Measurements from ENCODE around the gene RCHY1. TPM values are rescaled to one million over a fixed set of nuclear protein-coding genes. Genes with fewer than 3 reads are reported as not detected.
A peak's percentile ranks its signal among the peaks of the same experiment; 100 is the strongest.

Gene RCHY1
- total and polyA plus RNA-seq, 7 experiments from 2014 or later = 23.0 to 37.8 (median 29.6) TPM

DNA sequence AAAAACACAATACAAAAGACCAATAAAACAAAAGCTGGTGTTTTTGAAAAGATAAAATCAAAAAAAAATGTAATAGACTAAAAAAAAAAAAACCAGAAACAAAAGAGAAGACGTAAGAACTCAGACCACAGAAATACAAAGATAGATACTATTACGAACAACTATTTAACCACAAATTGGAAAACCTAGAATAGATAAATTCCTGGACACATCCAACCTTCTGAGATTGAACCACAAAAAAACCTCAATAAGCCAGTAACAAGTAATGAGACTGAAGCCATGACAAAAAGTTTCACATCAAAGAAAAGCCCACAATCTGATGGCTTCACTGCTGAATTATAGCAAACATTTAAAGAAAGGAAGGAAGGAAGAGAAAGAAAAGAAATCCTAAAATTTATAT, 16.2 kb downstream of the RCHY1 start:
- ATAC-seq = no peak

GRCh38 chr4:75497133-75497532, 17.1 kb downstream of the RCHY1 start:
- intact Hi-C loops (cut with micrococcal nuclease) = no loop called here
- Mint-ChIP-seq H3K4me3 (no peak overlapping the region), H3K9me3 (peaks cover 0 to 9% (median 0%) of the 10 kb centered on the region in 11 donors), H3K4me1 (peaks cover 23 to 47% (median 43%) of the 10 kb centered on the region in 7 donors), H3K27me3 (no peaks in the 10 kb centered on the region), H3K27ac (peak overlapping the region in 1 of 9 donors; percentile 34), H3K36me3 (peaks cover 15 to 44% (median 42%) of the 10 kb centered on the region in 5 donors)
- ChIA-PET POLR2A (no interaction called here), CTCF (no interaction called here)
- H3K36me3 ChIP-seq (ENCODE audit: control insufficient read depth in 2 of 3, insufficient read depth in 3 of 3, low read length in 3 of 3) = peaks cover 0 to 30% (median 4%) of the 10 kb centered on the region in 3 experiments
- no peaks in the 10 kb centered on the region for H3K9me3 ChIP-seq (ENCODE audit: control insufficient read depth in 2 of 3, low read length in 3 of 3)
- no peak overlapping the region for H3K27ac ChIP-seq (ENCODE audit: low read depth, low read length)
- ATAC-seq (no peak), DNase-seq (no peak)
- no peak overlapping the region for H3K4me3 ChIP-seq (ENCODE audit: low read length)
- H3K27me3 ChIP-seq (ENCODE audit: control insufficient read depth in 2 of 2, insufficient read depth in 2 of 2, low read length in 2 of 2) = no peaks in the 10 kb centered on the region
- H3K4me1 ChIP-seq (ENCODE audit: control insufficient read depth in 2 of 2, insufficient read depth in 2 of 2, low read length in 2 of 2) = no peaks in the 10 kb centered on the region

More for the DNA sequence above, 16.2 kb downstream of the RCHY1 start:
- Histone ChIP-seq H3K9me3 (ENCODE audit: control insufficient read depth in 2 of 3, low read length in 3 of 3) (no peaks in the 10 kb centered on the region), H3K4me3 (ENCODE audit: low read length) (no peak overlapping the region), H3K27ac (ENCODE audit: low read depth, low read length) (no peak overlapping the region), H3K36me3 (ENCODE audit: control insufficient read depth in 2 of 3, insufficient read depth in 3 of 3, low read length in 3 of 3) (peaks cover 4 to 31% (median 7%) of the 10 kb centered on the region in 3 experiments), H3K27me3 (ENCODE audit: control insufficient read depth in 2 of 2, insufficient read depth in 2 of 2, low read length in 2 of 2) (no peaks in the 10 kb centered on the region), H3K4me1 (ENCODE audit: control insufficient read depth in 2 of 2, insufficient read depth in 2 of 2, low read length in 2 of 2) (no peaks in the 10 kb centered on the region)
- no peaks in the 10 kb centered on the region for H3K27me3 Mint-ChIP-seq
- H3K36me3 Mint-ChIP-seq = peaks cover 15 to 44% (median 43%) of the 10 kb centered on the region in 5 donors
- POLR2A ChIA-PET = no interaction called here
- DNase-seq = no peak
- CTCF ChIA-PET = no interaction called here
- intact Hi-C loops (cut with micrococcal nuclease) = no loop called here
- peaks cover 0 to 9% (median 0%) of the 10 kb centered on the region in 11 donors for H3K9me3 Mint-ChIP-seq
- peak overlapping the region in 2 of 9 donors; percentile 49 to 56 for H3K27ac Mint-ChIP-seq
- peaks cover 23 to 51% (median 41%) of the 10 kb centered on the region in 7 donors for H3K4me1 Mint-ChIP-seq
- H3K4me3 Mint-ChIP-seq = peak overlapping the region in 1 of 10 donors; percentile 8

- ATAC-seq (no peak), DNase-seq (no peak)
- peaks cover 0 to 9% (median 0%) of the 10 kb centered on the region in 11 donors for H3K9me3 Mint-ChIP-seq
- peak overlapping the region in 5 of 9 donors; percentile 7 to 39 (median 18) for H3K27ac Mint-ChIP-seq
- Histone ChIP-seq H3K4me1 (ENCODE audit: control insufficient read depth in 2 of 2, insufficient read depth in 2 of 2, low read length in 2 of 2) (no peaks in the 10 kb centered on the region), H3K27me3 (ENCODE audit: control insufficient read depth in 2 of 2, insufficient read depth in 2 of 2, low read length in 2 of 2) (no peaks in the 10 kb centered on the region), H3K9me3 (ENCODE audit: control insufficient read depth in 2 of 3, low read length in 3 of 3) (no peaks in the 10 kb centered on the region), H3K36me3 (ENCODE audit: control insufficient read depth in 2 of 3, insufficient read depth in 3 of 3, low read length in 3 of 3) (peaks cover 3 to 34% (median 4%) of the 10 kb centered on the region in 3 experiments), H3K4me3 (ENCODE audit: low read length) (no peak overlapping the region), H3K27ac (ENCODE audit: low read depth, low read length) (no peak overlapping the region)
- intact Hi-C loops (cut with micrococcal nuclease) = no loop called here
- ChIA-PET CTCF (no interaction called here), POLR2A (no interaction called here)
- H3K4me3 Mint-ChIP-seq = no peak overlapping the region
- peaks cover 23 to 47% (median 43%) of the 10 kb centered on the region in 7 donors for H3K4me1 Mint-ChIP-seq
- H3K27me3 Mint-ChIP-seq = no peaks in the 10 kb centered on the region
- H3K36me3 Mint-ChIP-seq = peaks cover 15 to 48% (median 46%) of the 10 kb centered on the region in 5 donors
Measured at GRCh38 chr4:75496406-75496805, 17.8 kb downstream of the RCHY1 start.

- Histone ChIP-seq H3K27ac (ENCODE audit: low read depth, low read length) (no peak overlapping the region), H3K4me1 (ENCODE audit: control insufficient read depth in 2 of 2, insufficient read depth in 2 of 2, low read length in 2 of 2) (no peaks in the 10 kb centered on the region), H3K27me3 (ENCODE audit: control insufficient read depth in 2 of 2, insufficient read depth in 2 of 2, low read length in 2 of 2) (no peaks in the 10 kb centered on the region), H3K36me3 (ENCODE audit: control insufficient read depth in 2 of 3, insufficient read depth in 3 of 3, low read length in 3 of 3) (peaks cover 4 to 40% (median 8%) of the 10 kb centered on the region in 3 experiments), H3K9me3 (ENCODE audit: control insufficient read depth in 2 of 3, low read length in 3 of 3) (no peaks in the 10 kb centered on the region), H3K4me3 (ENCODE audit: low read length) (no peak overlapping the region)
- no peak overlapping the region for H3K4me3 Mint-ChIP-seq
- ATAC-seq (no peak), DNase-seq (no peak)
- peaks cover 15 to 52% (median 47%) of the 10 kb centered on the region in 5 donors for H3K36me3 Mint-ChIP-seq
- no peaks in the 10 kb centered on the region for H3K27me3 Mint-ChIP-seq
- H3K4me1 Mint-ChIP-seq = peaks cover 23 to 46% (median 42%) of the 10 kb centered on the region in 7 donors
- H3K27ac Mint-ChIP-seq = peak overlapping the region in 1 of 9 donors; percentile 48
- ChIA-PET CTCF (no interaction called here), POLR2A (interaction anchor here (1.2 kb wide), 1 partner anchor 19 kb away, joined by 4 read pairs; the partner anchor contains the start of genes RCHY1 and THAP6)
- peaks cover 0 to 9% (median 0%) of the 10 kb centered on the region in 11 donors for H3K9me3 Mint-ChIP-seq
- intact Hi-C loops (cut with micrococcal nuclease) = loop anchor here in 1 of 2 donors (2.0 kb wide), 1 partner anchor 13 kb away; no protein-coding TSS in a partner anchor
Measured at GRCh38 chr4:75495476-75495875, 18.7 kb downstream of the RCHY1 start.

DNA sequence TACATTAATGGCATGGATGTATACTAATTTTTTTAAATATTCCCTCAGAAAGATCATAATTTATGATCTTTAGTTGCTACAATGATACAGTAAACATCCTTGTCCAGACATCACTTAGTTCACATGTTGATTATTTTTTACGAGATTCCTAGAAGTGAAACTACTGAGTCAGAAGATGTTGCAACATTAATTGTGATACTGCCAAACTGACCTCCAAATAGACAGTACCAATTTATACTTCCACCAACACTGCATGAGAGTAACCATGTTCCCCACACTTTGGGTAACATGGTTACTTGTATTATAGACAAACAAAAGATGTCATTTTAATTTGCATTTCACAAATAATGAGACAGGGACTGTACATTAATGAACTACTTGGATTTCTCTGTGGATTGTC, 19.6 kb downstream of the RCHY1 start:
- ATAC-seq (no peak), DNase-seq (no peak)
- Histone ChIP-seq H3K27me3 (ENCODE audit: control insufficient read depth in 2 of 2, insufficient read depth in 2 of 2, low read length in 2 of 2) (no peaks in the 10 kb centered on the region), H3K36me3 (ENCODE audit: control insufficient read depth in 2 of 3, insufficient read depth in 3 of 3, low read length in 3 of 3) (peaks cover 6 to 42% (median 16%) of the 10 kb centered on the region in 3 experiments), H3K4me1 (ENCODE audit: control insufficient read depth in 2 of 2, insufficient read depth in 2 of 2, low read length in 2 of 2) (no peaks in the 10 kb centered on the region), H3K9me3 (ENCODE audit: control insufficient read depth in 2 of 3, low read length in 3 of 3) (no peaks in the 10 kb centered on the region), H3K4me3 (ENCODE audit: low read length) (no peak overlapping the region), H3K27ac (ENCODE audit: low read depth, low read length) (no peak overlapping the region)
- H3K4me1 Mint-ChIP-seq = peaks cover 17 to 43% (median 36%) of the 10 kb centered on the region in 7 donors
- H3K27ac Mint-ChIP-seq = no peak overlapping the region
- ChIA-PET POLR2A (interaction anchor here (1.2 kb wide), 1 partner anchor 20 kb away, joined by 4 read pairs; the partner anchor contains the start of genes RCHY1 and THAP6), CTCF (no interaction called here)
- intact Hi-C loops (cut with micrococcal nuclease) = loop anchor here in 1 of 2 donors (2.0 kb wide), 1 partner anchor 14 kb away; no protein-coding TSS in a partner anchor
- no peaks in the 10 kb centered on the region for H3K27me3 Mint-ChIP-seq
- H3K4me3 Mint-ChIP-seq = no peak overlapping the region
- peaks cover 0 to 8% (median 0%) of the 10 kb centered on the region in 11 donors for H3K9me3 Mint-ChIP-seq
- peaks cover 14 to 50% (median 39%) of the 10 kb centered on the region in 5 donors for H3K36me3 Mint-ChIP-seq

- POLR2A ChIA-PET = no interaction called here
- Mint-ChIP-seq H3K4me1 (peaks cover 0 to 6% (median 0%) of the 10 kb centered on the region in 7 donors), H3K4me3 (no peak overlapping the region), H3K27me3 (no peaks in the 10 kb centered on the region), H3K27ac (no peak overlapping the region), H3K36me3 (peaks cover 0 to 33% (median 10%) of the 10 kb centered on the region in 5 donors), H3K9me3 (no peaks in the 10 kb centered on the region)
- Histone ChIP-seq H3K27me3 (ENCODE audit: control insufficient read depth in 2 of 2, insufficient read depth in 2 of 2, low read length in 2 of 2) (no peaks in the 10 kb centered on the region), H3K27ac (ENCODE audit: low read depth, low read length) (no peak overlapping the region), H3K36me3 (ENCODE audit: control insufficient read depth in 2 of 3, insufficient read depth in 3 of 3, low read length in 3 of 3) (peaks cover 11 to 49% (median 20%) of the 10 kb centered on the region in 3 experiments), H3K4me1 (ENCODE audit: control insufficient read depth in 2 of 2, insufficient read depth in 2 of 2, low read length in 2 of 2) (no peaks in the 10 kb centered on the region), H3K9me3 (ENCODE audit: control insufficient read depth in 2 of 3, low read length in 3 of 3) (no peaks in the 10 kb centered on the region), H3K4me3 (ENCODE audit: low read length) (no peak overlapping the region)
- intact Hi-C loops (cut with micrococcal nuclease) = no loop called here
- ATAC-seq = no peak
- CTCF ChIA-PET = interaction anchor here (0.6 kb wide), 1 partner anchor 217 kb away, joined by 3 read pairs; no protein-coding TSS in a partner anchor
- no peak for DNase-seq
Measured at GRCh38 chr4:75490155-75490554, 24.0 kb downstream of the RCHY1 start.

- no peaks in the 10 kb centered on the region for H3K9me3 Mint-ChIP-seq
- no peak for ATAC-seq
- Histone ChIP-seq H3K4me3 (ENCODE audit: low read length) (no peak overlapping the region), H3K36me3 (ENCODE audit: control insufficient read depth in 2 of 3, insufficient read depth in 3 of 3, low read length in 3 of 3) (peaks cover 6 to 58% (median 9%) of the 10 kb centered on the region in 3 experiments), H3K9me3 (ENCODE audit: control insufficient read depth in 2 of 3, low read length in 3 of 3) (no peaks in the 10 kb centered on the region), H3K4me1 (ENCODE audit: control insufficient read depth in 2 of 2, insufficient read depth in 2 of 2, low read length in 2 of 2) (no peaks in the 10 kb centered on the region), H3K27ac (ENCODE audit: low read depth, low read length) (no peak overlapping the region), H3K27me3 (ENCODE audit: control insufficient read depth in 2 of 2, insufficient read depth in 2 of 2, low read length in 2 of 2) (no peaks in the 10 kb centered on the region)
- ChIA-PET CTCF (no interaction called here), POLR2A (no interaction called here)
- H3K36me3 Mint-ChIP-seq = peaks cover 20 to 43% (median 36%) of the 10 kb centered on the region in 5 donors
- H3K4me3 Mint-ChIP-seq = no peak overlapping the region
- no peaks in the 10 kb centered on the region for H3K27me3 Mint-ChIP-seq
- DNase-seq = no peak
- no peaks in the 10 kb centered on the region for H3K4me1 Mint-ChIP-seq
- intact Hi-C loops (cut with micrococcal nuclease) = no loop called here
- no peak overlapping the region for H3K27ac Mint-ChIP-seq
Measured at GRCh38 chr4:75484190-75484589, 30.0 kb downstream of the RCHY1 start.

All from naive thymus-derived CD4-positive, alpha-beta T cell (primary cell).